ENCODE data around the gene PGBD5.

- no peak for TF ChIP-seq POLR2A (IDR thresholded peaks at IDR 0.05)
- TF ChIP-seq CTCF (IDR thresholded peaks at IDR 0.05 in 4 of 5, conservative IDR thresholded peaks at IDR 0.05 in 1 of 5) = no peak
Observed at GRCh38 chr1:230465691-230466090, 39.6 kb upstream of the PGBD5 start.
